HEK293T (cell line): ENCODE measurements around the gene STON2.

ENCODE experiments used
- CTCF ChIA-PET: fragments of 350-600 bp; formaldehyde crosslinking; extraction: SDS; loops from one replicate; lab custom pipeline; 2021; ENCODE audit warnings: antibody characterized with exemption, inconsistent platforms; lab: Yijun Ruan, JAX
- POLR2A ChIA-PET: fragments of 350-600 bp; formaldehyde crosslinking; extraction: SDS; loops from one replicate; lab custom pipeline; 2020; ENCODE audit warnings: antibody characterized with exemption, inconsistent platforms; lab: Yijun Ruan, JAX
- DNase-seq: peaks from one replicate; pipeline ENCODE4 v3.0.0; 2012; ENCODE audit warnings: mixed read lengths; ENCODE audit errors: extremely low spot score
- ARNT ChIP-seq: fragments of 450-650 bp; IDR thresholded peaks from 2 replicates; pipeline ENCODE4 v1.6.1; 2017; ENCODE audit warnings: mild to moderate bottlenecking
- BHLHE40 ChIP-seq: fragments of 450-650 bp; IDR thresholded peaks from 2 replicates; pipeline ENCODE4 v1.6.1; 2016; ENCODE audit warnings: mild to moderate bottlenecking, moderate library complexity, borderline replicate concordance
- CTBP1 ChIP-seq: fragments of 450-650 bp; IDR thresholded peaks from 2 replicates; pipeline ENCODE4 v1.6.1; 2016; ENCODE audit warnings: borderline replicate concordance
- ELF4 ChIP-seq: fragments of 450-650 bp; IDR thresholded peaks from 2 replicates; pipeline ENCODE4 v1.6.1; 2017; ENCODE audit warnings: antibody characterized with exemption
- FOXA1 ChIP-seq: fragments of 450-650 bp; IDR thresholded peaks from 2 replicates; pipeline ENCODE4 v1.6.1; 2016; ENCODE audit warnings: mild to moderate bottlenecking
- FOXK2 ChIP-seq: fragments of 450-650 bp; IDR thresholded peaks from 2 replicates; pipeline ENCODE4 v1.6.1; 2016; ENCODE audit warnings: mild to moderate bottlenecking
- FOXM1 ChIP-seq: fragments of 450-650 bp; IDR thresholded peaks from 2 replicates; pipeline ENCODE4 v1.6.1; 2017; ENCODE audit warnings: mild to moderate bottlenecking, borderline replicate concordance
- HDGF ChIP-seq: fragments of 450-650 bp; IDR thresholded peaks from 2 replicates; pipeline ENCODE4 v1.6.1; 2017; ENCODE audit warnings: antibody characterized with exemption, borderline replicate concordance
- L3MBTL2 ChIP-seq: fragments of 450-650 bp; conservative IDR thresholded peaks from 2 replicates; pipeline ENCODE4 v1.6.1; 2016; ENCODE audit warnings: mild to moderate bottlenecking
- LEF1 ChIP-seq: fragments of 450-650 bp; IDR thresholded peaks from 2 replicates; pipeline ENCODE4 v1.6.1; 2017; ENCODE audit warnings: mild to moderate bottlenecking, borderline replicate concordance
- NFRKB ChIP-seq: fragments of 450-650 bp; IDR thresholded peaks from 2 replicates; pipeline ENCODE4 v1.6.1; 2016; ENCODE audit warnings: mild to moderate bottlenecking, moderate library complexity
- PKNOX1 ChIP-seq: fragments of 450-650 bp; IDR thresholded peaks from 2 replicates; pipeline ENCODE4 v1.6.1; 2016
- SP1 ChIP-seq: fragments of 450-650 bp; IDR thresholded peaks from 2 replicates; pipeline ENCODE4 v1.6.1; 2017
- SUZ12 ChIP-seq: fragments of 450-650 bp; IDR thresholded peaks from 2 replicates; pipeline ENCODE4 v1.6.1; 2016; ENCODE audit warnings: mild to moderate bottlenecking
- TARDBP ChIP-seq: fragments of 450-650 bp; IDR thresholded peaks from 2 replicates; pipeline ENCODE4 v1.6.1; 2016
- ZNF384 ChIP-seq: fragments of 450-650 bp; IDR thresholded peaks from 2 replicates; pipeline ENCODE4 v1.6.1; 2016

Gene STON2

GRCh38 chr14:81423504-81423903, 23.4 kb upstream of the STON2 start:
- no peak for DNase-seq
- CTCF ChIA-PET: interaction anchor here (0.7 kb wide), 1 partner anchor 12 kb away, joined by 3 read pairs; no protein-coding TSS in a partner anchor
- TF ChIP-seq CTBP1 (no peak), ELF4 (no peak), TARDBP (no peak), SP1 (no peak), ZNF384 (no peak), LEF1 (no peak), FOXK2 (no peak)
- POLR2A ChIA-PET: no interaction called here

GRCh38 chr14:81418057-81418790, 18.1 kb upstream of the STON2 start:
- no peak for TF ChIP-seq ELF4
- POLR2A ChIA-PET: no interaction called here
- CTCF ChIA-PET: no interaction called here
- DNase-seq: no peak

GRCh38 chr14:81416981-81417380, 16.9 kb upstream of the STON2 start:
- ChIA-PET POLR2A (no interaction called here), CTCF (no interaction called here)
- no peak for TF ChIP-seq SUZ12
- no peak for TF ChIP-seq NFRKB
- TF ChIP-seq LEF1: no peak
- no peak for TF ChIP-seq BHLHE40
- no peak for TF ChIP-seq HDGF
- TF ChIP-seq PKNOX1: no peak
- no peak for DNase-seq

- TF ChIP-seq HDGF (no peak), SUZ12 (no peak), NFRKB (no peak), PKNOX1 (no peak), SP1 (no peak), ZNF384 (no peak), ELF4 (no peak), ARNT (no peak), TARDBP (no peak), FOXK2 (no peak)
- ChIA-PET CTCF (no interaction called here), POLR2A (no interaction called here)
- no peak for DNase-seq
These were observed 16.2 kb upstream of the STON2 start for GRCh38 chr14:81416194-81416952.

- POLR2A ChIA-PET: no interaction called here
- TF ChIP-seq ZNF384: no peak
- no peak for TF ChIP-seq L3MBTL2
- no peak for TF ChIP-seq BHLHE40
- TF ChIP-seq ELF4: no peak
- no peak for TF ChIP-seq SUZ12
- no peak for TF ChIP-seq HDGF
- no peak for TF ChIP-seq LEF1
- TF ChIP-seq FOXK2: no peak
- no peak for TF ChIP-seq TARDBP
- no peak for TF ChIP-seq FOXM1
- CTCF ChIA-PET: no interaction called here
- no peak for DNase-seq
These were observed 15.7 kb upstream of the STON2 start for GRCh38 chr14:81415781-81416180.

GRCh38 chr14:81414123-81414522, 14.0 kb upstream of the STON2 start:
- no peak for DNase-seq
- TF ChIP-seq NFRKB (no peak), LEF1 (no peak), ZNF384 (no peak), TARDBP (no peak), CTBP1 (no peak), ARNT (no peak), SUZ12 (no peak)
- POLR2A ChIA-PET: no interaction called here
- CTCF ChIA-PET: no interaction called here

GRCh38 chr14:81412779-81413178, 12.7 kb upstream of the STON2 start:
- no peak for DNase-seq
- TF ChIP-seq FOXA1 (no peak), CTBP1 (no peak), NFRKB (no peak), L3MBTL2 (no peak), FOXK2 (no peak), SUZ12 (no peak), ZNF384 (no peak), ELF4 (no peak), TARDBP (no peak), BHLHE40 (no peak), LEF1 (no peak), SP1 (no peak), FOXM1 (no peak), ARNT (no peak), HDGF (no peak), PKNOX1 (no peak)
- POLR2A ChIA-PET: no interaction called here
- CTCF ChIA-PET: no interaction called here
